Vagina (tissue), 2 donors: ENCODE measurements around the gene MATCAP1. TPM values are rescaled to one million over a fixed set of nuclear protein-coding genes. Genes with fewer than 3 reads are reported as not detected.

Source experiments
- DNase-seq, 2 donors: peaks; one replicate each; pipeline ENCODE4 v3.0.0-alpha.2; 2017; ENCODE audit errors: extremely low spot score in 2 of 2
- H3K27ac ChIP-seq: fragments of 200-600 bp; sonication (generic); one replicate; pipeline ENCODE4 v1.5.1; 2019
- H3K27me3 ChIP-seq: fragments of 200-600 bp; sonication (generic); one replicate; pipeline ENCODE4 v1.5.1; 2019
- H3K36me3 ChIP-seq, 2 donors: fragments of 200-600 bp; sonication (generic); one replicate each; pipeline ENCODE4 v1.5.1; 2017 to 2019
- H3K4me1 ChIP-seq: fragments of 200-600 bp; sonication (generic); one replicate; pipeline ENCODE4 v1.5.1; 2019
- H3K4me3 ChIP-seq, 2 donors: fragments of 200-600 bp; sonication (generic); 1 replicate in 1 of 2; 2 replicates in 1 of 2; pipeline ENCODE4 v1.5.1; 2016 to 2019
- H3K9me3 ChIP-seq: fragments of 200-600 bp; sonication (generic); one replicate; pipeline ENCODE4 v1.5.1; 2019
- CTCF ChIP-seq, 3 experiments: fragments of 450-650 bp in 2 of 3; fragments of 200-600 bp in 1 of 3; sonication (generic) in 1 of 3; IDR thresholded peaks; one replicate each; pipeline ENCODE4 v1.5.1; 2017 to 2019; ENCODE audit warnings: antibody characterized with exemption in 3 of 3, mild to moderate bottlenecking in 2 of 3, moderate library complexity in 2 of 3
- POLR2A ChIP-seq, 2 donors: fragments of 450-650 bp; IDR thresholded peaks; one replicate each; pipeline ENCODE4 v1.6.1; 2017; ENCODE audit warnings: antibody characterized with exemption in 2 of 2, mild to moderate bottlenecking in 2 of 2, moderate library complexity in 2 of 2
- POLR2AphosphoS5 ChIP-seq, 2 donors: sonication (generic); formaldehyde crosslinking; IDR thresholded peaks; one replicate each; pipeline ENCODE4 v1.9.0; 2017; ENCODE audit warnings: antibody characterized with exemption in 2 of 2, mild to moderate bottlenecking in 2 of 2, low read depth in 1 of 2; ENCODE audit not compliant: insufficient read depth in 1 of 2
- intact Hi-C: fragments of 100-400 bp; cut with DNase I; formaldehyde crosslinking; loops from one replicate; pipeline ENCODE4 v1.15.1; 2023
- total RNA-seq: library from RNA; depleted of rRNA; stranded (reverse); fragments of >200 nt; gene quantifications from one replicate; pipeline ENCODE4 v1.2.3, GENCODE V29; 2016

Gene MATCAP1
- total RNA-seq, 1 donor from 2014 or later: 17.4 TPM

DNA sequence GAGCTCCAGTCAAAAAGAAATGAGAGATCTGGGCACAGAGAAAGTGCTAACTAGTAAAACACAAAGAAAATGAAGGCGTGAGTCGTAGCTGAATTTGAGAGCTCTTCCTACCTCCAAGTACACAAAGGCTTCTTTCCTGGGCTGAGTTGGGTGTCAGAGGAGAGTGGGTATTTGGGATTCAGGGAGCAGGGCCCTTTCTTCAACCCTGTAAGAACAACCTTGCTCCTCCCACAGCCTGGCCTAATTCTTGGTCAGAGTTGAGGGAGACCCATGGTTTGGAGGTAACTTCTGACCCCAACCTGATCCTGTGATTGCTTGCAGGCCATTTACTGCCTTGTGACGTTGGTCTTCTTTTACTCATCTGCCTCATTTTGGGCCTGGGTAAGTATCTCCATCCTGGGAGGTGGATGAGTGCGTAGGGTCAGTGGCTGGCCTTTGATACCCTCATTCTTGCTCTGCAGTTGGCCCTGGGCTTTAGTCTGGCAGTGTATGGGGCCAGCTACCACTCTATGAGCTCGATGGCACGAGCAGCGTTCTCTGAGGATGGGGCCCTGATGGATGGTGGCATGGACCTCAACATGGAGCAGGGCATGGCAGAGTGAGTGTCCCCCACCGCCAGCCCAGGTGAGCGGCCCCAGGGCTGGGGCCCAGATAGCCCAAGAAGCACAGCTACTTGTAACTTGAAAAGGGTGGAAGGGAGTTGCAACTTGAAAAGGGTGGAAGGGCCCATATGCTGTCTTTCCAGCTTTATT, 44.4 kb upstream of the MATCAP1 start:
- Histone ChIP-seq H3K4me3 (peak overlapping the region in 1 of 2 donors; percentile 96), H3K4me1 (peaks cover 21% of the 10 kb centered on the region), H3K36me3 (peaks cover 0 to 39% of the 10 kb centered on the region in 2 donors), H3K9me3 (no peaks in the 10 kb centered on the region), H3K27me3 (no peaks in the 10 kb centered on the region), H3K27ac (no peak overlapping the region)
- DNase-seq: no peak
- intact Hi-C loops: no loop called here
- TF ChIP-seq CTCF (IDR thresholded peaks at IDR 0.05) (no peak), POLR2AphosphoS5 (IDR thresholded peaks at IDR 0.05; ENCODE audit: insufficient read depth in 1 of 2, low read depth in 1 of 2) (no peak), POLR2A (IDR thresholded peaks at IDR 0.05) (no peak)

DNA sequence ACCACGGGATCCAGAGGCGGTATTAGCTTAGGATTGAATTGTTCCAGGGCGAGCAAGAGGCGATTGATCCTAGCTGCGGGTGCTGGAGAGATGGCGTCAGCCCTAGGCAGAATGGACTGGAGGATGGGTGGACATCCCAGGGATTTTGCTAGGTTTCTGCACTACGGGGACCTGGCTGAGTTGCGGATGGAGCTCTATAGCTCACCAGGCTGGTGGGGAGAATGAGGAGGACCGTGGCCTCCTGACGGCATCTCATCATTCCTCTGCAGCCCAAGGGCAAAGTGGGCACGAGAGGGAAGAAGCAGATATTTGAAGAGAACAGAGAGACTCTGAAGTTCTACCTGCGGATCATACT, 43.8 kb upstream of the MATCAP1 start:
- Histone ChIP-seq H3K27me3 (no peaks in the 10 kb centered on the region), H3K9me3 (no peaks in the 10 kb centered on the region), H3K4me3 (peak overlapping the region; percentile 96), H3K36me3 (peaks cover 0 to 38% of the 10 kb centered on the region in 2 donors), H3K4me1 (peaks cover 21% of the 10 kb centered on the region), H3K27ac (peak overlapping the region; percentile 83)
- DNase-seq: no peak
- TF ChIP-seq POLR2AphosphoS5 (IDR thresholded peaks at IDR 0.05; ENCODE audit: insufficient read depth in 1 of 2, low read depth in 1 of 2) (no peak), CTCF (IDR thresholded peaks at IDR 0.05) (no peak), POLR2A (IDR thresholded peaks at IDR 0.05) (no peak)
- intact Hi-C loops: no loop called here

DNA sequence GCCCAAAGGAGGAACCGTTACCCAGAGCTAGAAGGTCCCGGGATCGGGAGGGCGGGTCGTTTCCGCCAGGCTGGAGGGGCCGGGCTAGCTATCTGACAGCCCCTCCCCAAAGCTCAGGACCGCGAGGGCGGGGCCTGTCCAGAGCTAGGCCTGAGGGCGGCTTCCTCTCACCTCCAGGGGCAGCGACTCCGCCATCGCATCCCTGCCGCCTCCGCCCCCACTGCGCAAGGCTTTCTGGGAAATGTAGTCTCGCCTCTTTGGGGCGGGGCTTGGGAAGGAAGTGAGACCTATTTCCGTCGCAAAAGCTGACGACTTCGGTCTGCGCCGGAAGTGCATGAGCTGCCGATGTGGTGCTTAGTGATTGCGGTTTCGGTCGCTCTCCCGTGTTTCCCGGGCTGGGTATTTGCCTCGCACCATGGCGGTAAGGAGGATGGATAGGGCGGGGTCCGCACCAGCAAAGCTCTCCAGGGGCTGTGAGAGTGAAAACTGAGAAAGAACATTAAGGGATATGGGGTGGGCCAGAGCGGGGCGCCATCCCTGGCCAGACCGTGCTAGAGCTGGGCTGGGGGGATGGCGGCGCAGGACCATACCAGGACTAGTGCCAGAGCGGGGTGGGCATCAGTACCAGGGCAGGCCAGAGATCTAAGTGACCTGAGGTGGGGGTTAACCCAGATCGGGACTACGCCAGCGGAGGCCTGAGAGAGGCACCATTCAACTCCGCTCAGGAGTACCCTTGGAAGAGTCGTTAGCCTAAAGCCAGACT, 43.2 kb upstream of the MATCAP1 start, which contains the start of gene TMEM208:
Gene TMEM208 (plus strand): TSS at position 327 of the 763 bp plus-strand sequence. CDS start 89 bp downstream, at position 416.
- no peaks in the 10 kb centered on the region for H3K27me3 ChIP-seq
- H3K27ac ChIP-seq: peak within 1 kb of the TSS; percentile 83
- peak; percentile 98 to 99 for DNase-seq
- TF ChIP-seq POLR2AphosphoS5 (IDR thresholded peaks at IDR 0.05; ENCODE audit: insufficient read depth in 1 of 2, low read depth in 1 of 2): peak; percentile 97 to 100
- peak in 1 of 2 donors; percentile 37 for TF ChIP-seq POLR2A (IDR thresholded peaks at IDR 0.05)
- TF ChIP-seq CTCF (IDR thresholded peaks at IDR 0.05): peak in 2 of 3 experiments; percentile 5 to 43
- H3K4me1 ChIP-seq: peaks cover 21% of the 10 kb centered on the region
- H3K4me3 ChIP-seq: peak within 1 kb of the TSS; percentile 96
- H3K36me3 ChIP-seq: peaks cover 0 to 38% of the 10 kb centered on the region in 2 donors
- no peaks in the 10 kb centered on the region for H3K9me3 ChIP-seq
- intact Hi-C loops: no loop called here

- TF ChIP-seq POLR2A (IDR thresholded peaks at IDR 0.05) (no peak), CTCF (IDR thresholded peaks at IDR 0.05) (no peak), POLR2AphosphoS5 (IDR thresholded peaks at IDR 0.05; ENCODE audit: insufficient read depth in 1 of 2, low read depth in 1 of 2) (no peak)
- DNase-seq: no peak
- Histone ChIP-seq H3K9me3 (no peaks in the 10 kb centered on the region), H3K4me3 (peak overlapping the region; percentile 96), H3K27me3 (no peaks in the 10 kb centered on the region), H3K27ac (peak overlapping the region; percentile 83), H3K4me1 (peaks cover 21% of the 10 kb centered on the region), H3K36me3 (peaks cover 0 to 31% of the 10 kb centered on the region in 2 donors)
- intact Hi-C loops: no loop called here
These were observed 42.6 kb upstream of the MATCAP1 start for GRCh38 chr16:67226295-67226803.
